ENCODE data around the gene LRRK1.

The LRRK1 gene

GRCh38 chr15:101092867-101093202, 173.7 kb downstream of the LRRK1 start:
- TF ChIP-seq TAF1 (IDR thresholded peaks at IDR 0.05; ENCODE audit: borderline replicate concordance, insufficient read depth, low read length) = no peak
- TF ChIP-seq FOXP2 (optimal IDR thresholded peaks at IDR 0.05; ENCODE audit: borderline replicate concordance, extremely low read depth, extremely low read length, insufficient read depth) = no peak
- TF ChIP-seq POLR2AphosphoS5 (IDR thresholded peaks at IDR 0.05; ENCODE audit: low read depth, low read length) = no peak
- no peak for TF ChIP-seq REST (IDR thresholded peaks at IDR 0.05; ENCODE audit: insufficient read depth in 1 of 2, low read depth in 2 of 2, low read length in 2 of 2)
- TF ChIP-seq SIN3A (IDR thresholded peaks at IDR 0.05; ENCODE audit: borderline replicate concordance, insufficient read depth, low read length) = no peak

- TF ChIP-seq REST (IDR thresholded peaks at IDR 0.05; ENCODE audit: insufficient read depth in 1 of 2, low read depth in 2 of 2, low read length in 2 of 2) = no peak
- TF ChIP-seq FOXP2 (optimal IDR thresholded peaks at IDR 0.05; ENCODE audit: borderline replicate concordance, extremely low read depth, extremely low read length, insufficient read depth) = no peak
- TF ChIP-seq SIN3A (IDR thresholded peaks at IDR 0.05; ENCODE audit: borderline replicate concordance, insufficient read depth, low read length) = no peak
- TF ChIP-seq TAF1 (IDR thresholded peaks at IDR 0.05; ENCODE audit: borderline replicate concordance, insufficient read depth, low read length) = no peak
- no peak for TF ChIP-seq POLR2AphosphoS5 (IDR thresholded peaks at IDR 0.05; ENCODE audit: low read depth, low read length)
Measured at GRCh38 chr15:101093958-101094357, 174.8 kb downstream of the LRRK1 start.

GRCh38 chr15:101097111-101097510, 178.0 kb downstream of the LRRK1 start:
- TF ChIP-seq SIN3A (IDR thresholded peaks at IDR 0.05; ENCODE audit: borderline replicate concordance, insufficient read depth, low read length) (no peak), POLR2AphosphoS5 (IDR thresholded peaks at IDR 0.05; ENCODE audit: low read depth, low read length) (no peak), FOXP2 (optimal IDR thresholded peaks at IDR 0.05; ENCODE audit: borderline replicate concordance, extremely low read depth, extremely low read length, insufficient read depth) (no peak), TAF1 (IDR thresholded peaks at IDR 0.05; ENCODE audit: borderline replicate concordance, insufficient read depth, low read length) (no peak), REST (IDR thresholded peaks at IDR 0.05; ENCODE audit: insufficient read depth in 1 of 2, low read depth in 2 of 2, low read length in 2 of 2) (no peak)

GRCh38 chr15:101099183-101099582, 180.0 kb downstream of the LRRK1 start:
- TF ChIP-seq SIN3A (IDR thresholded peaks at IDR 0.05; ENCODE audit: borderline replicate concordance, insufficient read depth, low read length) (no peak), TAF1 (IDR thresholded peaks at IDR 0.05; ENCODE audit: borderline replicate concordance, insufficient read depth, low read length) (no peak), FOXP2 (optimal IDR thresholded peaks at IDR 0.05; ENCODE audit: borderline replicate concordance, extremely low read depth, extremely low read length, insufficient read depth) (no peak), REST (IDR thresholded peaks at IDR 0.05; ENCODE audit: insufficient read depth in 1 of 2, low read depth in 2 of 2, low read length in 2 of 2) (no peak), POLR2AphosphoS5 (IDR thresholded peaks at IDR 0.05; ENCODE audit: low read depth, low read length) (no peak)

- no peak for TF ChIP-seq POLR2AphosphoS5 (IDR thresholded peaks at IDR 0.05; ENCODE audit: low read depth, low read length)
- TF ChIP-seq SIN3A (IDR thresholded peaks at IDR 0.05; ENCODE audit: borderline replicate concordance, insufficient read depth, low read length) = no peak
- TF ChIP-seq FOXP2 (optimal IDR thresholded peaks at IDR 0.05; ENCODE audit: borderline replicate concordance, extremely low read depth, extremely low read length, insufficient read depth) = no peak
- TF ChIP-seq TAF1 (IDR thresholded peaks at IDR 0.05; ENCODE audit: borderline replicate concordance, insufficient read depth, low read length) = no peak
- no peak for TF ChIP-seq REST (IDR thresholded peaks at IDR 0.05; ENCODE audit: insufficient read depth in 1 of 2, low read depth in 2 of 2, low read length in 2 of 2)
Measured at GRCh38 chr15:101100118-101100517, 181.0 kb downstream of the LRRK1 start.
